Activated naive CD4-positive, alpha-beta T cell treated with anti-CD3 and anti-CD28 coated beads, Interleukin-2, amount 50 U/mL, for 16 hours (primary cell): Measurements from ENCODE around the gene FAM151A.
"Not testable (repeated sequence)": the region's sequence is repeated elsewhere in the genome, so short reads cannot be mapped to it uniquely, and the experiment has no call there.

Experiments used
- DNase-seq: peaks from one replicate; pipeline ENCODE4 v3.0.0-alpha.2; 2020

Gene FAM151A

GRCh38 chr1:54636461-54637446, 13.4 kb upstream of the FAM151A start:
- DNase-seq: not testable (repeated sequence)

GRCh38 chr1:54635804-54636203, 12.5 kb upstream of the FAM151A start:
- DNase-seq: not testable (repeated sequence)

GRCh38 chr1:54627196-54627595, 3.9 kb upstream of the FAM151A start:
- no peak for DNase-seq

- DNase-seq: no peak
Observed at GRCh38 chr1:54624466-54625464, 1.4 kb upstream of the FAM151A start.

- no peak for DNase-seq
Observed at GRCh38 chr1:54619749-54620148, 3.6 kb downstream of the FAM151A start.

GRCh38 chr1:54615531-54616279, 7.6 kb downstream of the FAM151A start:
- DNase-seq: no peak

- DNase-seq: no peak
Observed at GRCh38 chr1:54614563-54614962, 8.8 kb downstream of the FAM151A start.

- no peak for DNase-seq
Observed at GRCh38 chr1:54614024-54614423, 9.3 kb downstream of the FAM151A start.

GRCh38 chr1:54611621-54612020, 11.7 kb downstream of the FAM151A start:
- DNase-seq: no peak

- DNase-seq: no peak
Observed at GRCh38 chr1:54610601-54611580, 12.4 kb downstream of the FAM151A start.

GRCh38 chr1:54610048-54610447, 13.3 kb downstream of the FAM151A start:
- DNase-seq: no peak

GRCh38 chr1:54609301-54609921, 13.9 kb downstream of the FAM151A start:
- no peak for DNase-seq

- no peak for DNase-seq
Observed at GRCh38 chr1:54608566-54609230, 14.6 kb downstream of the FAM151A start.

- no peak for DNase-seq
Observed at GRCh38 chr1:54607821-54608565, 15.3 kb downstream of the FAM151A start.

GRCh38 chr1:54606990-54607325, 16.4 kb downstream of the FAM151A start:
- DNase-seq: no peak

GRCh38 chr1:54606096-54606989, 17.0 kb downstream of the FAM151A start:
- DNase-seq: no peak

- DNase-seq: no peak
Observed at GRCh38 chr1:54604572-54605370, 18.6 kb downstream of the FAM151A start.

- DNase-seq: no peak
Observed at GRCh38 chr1:54604051-54604450, 19.3 kb downstream of the FAM151A start.
